ENCODE measurements around the gene SLC28A1. TPM values are rescaled to one million over a fixed set of nuclear protein-coding genes. Genes with fewer than 3 reads are reported as not detected.

SLC28A1 gene
- polyA plus RNA-seq, 1 of the 3 experiments (the other 2 are of a cell fraction), result not detected

GRCh38 chr15:84894736-84895425, 10.4 kb downstream of the SLC28A1 start:
- Histone ChIP-seq H2AFZ (ENCODE audit: low read depth) (no peak overlapping the region), H3F3A (replicated peaks; ENCODE audit: insufficient read depth) (no peaks in the 10 kb centered on the region), H3K36me3 (replicated peaks in 1 of 2; ENCODE audit: control insufficient read depth in 1 of 2, insufficient read depth in 2 of 2, low read length in 1 of 2) (no peaks in the 10 kb centered on the region), H3K9ac (no peak overlapping the region), H3K9me2 (no peaks in the 10 kb centered on the region), H3K4me3 (ENCODE audit: low read depth in 2 of 2, low read length in 1 of 2) (no peak overlapping the region), H3K9me3 (no peaks in the 10 kb centered on the region), H3K4me2 (no peak overlapping the region), H3K79me2 (ENCODE audit: insufficient read depth) (no peaks in the 10 kb centered on the region), H3K27me3 (ENCODE audit: insufficient read depth) (no peaks in the 10 kb centered on the region), H3K27ac (ENCODE audit: low read depth in 2 of 2, low read length in 1 of 2) (no peak overlapping the region), H4K20me1 (ENCODE audit: insufficient read depth) (no peaks in the 10 kb centered on the region), H3K4me1 (ENCODE audit: control insufficient read depth in 1 of 2, insufficient read depth in 2 of 2, low read depth in 1 of 2, low read length in 1 of 2) (no peaks in the 10 kb centered on the region; a peak in 1 of 4 replicates)
- ChIA-PET CTCF (no interaction called here), POLR2A (no interaction called here)
- 91% methylated on average over 10 of the region's 12 CpGs for WGBS (ENCODE audit: low lambda C conversion rate)
- DNase-seq, result no peak
- TF ChIP-seq, protein P1, sequence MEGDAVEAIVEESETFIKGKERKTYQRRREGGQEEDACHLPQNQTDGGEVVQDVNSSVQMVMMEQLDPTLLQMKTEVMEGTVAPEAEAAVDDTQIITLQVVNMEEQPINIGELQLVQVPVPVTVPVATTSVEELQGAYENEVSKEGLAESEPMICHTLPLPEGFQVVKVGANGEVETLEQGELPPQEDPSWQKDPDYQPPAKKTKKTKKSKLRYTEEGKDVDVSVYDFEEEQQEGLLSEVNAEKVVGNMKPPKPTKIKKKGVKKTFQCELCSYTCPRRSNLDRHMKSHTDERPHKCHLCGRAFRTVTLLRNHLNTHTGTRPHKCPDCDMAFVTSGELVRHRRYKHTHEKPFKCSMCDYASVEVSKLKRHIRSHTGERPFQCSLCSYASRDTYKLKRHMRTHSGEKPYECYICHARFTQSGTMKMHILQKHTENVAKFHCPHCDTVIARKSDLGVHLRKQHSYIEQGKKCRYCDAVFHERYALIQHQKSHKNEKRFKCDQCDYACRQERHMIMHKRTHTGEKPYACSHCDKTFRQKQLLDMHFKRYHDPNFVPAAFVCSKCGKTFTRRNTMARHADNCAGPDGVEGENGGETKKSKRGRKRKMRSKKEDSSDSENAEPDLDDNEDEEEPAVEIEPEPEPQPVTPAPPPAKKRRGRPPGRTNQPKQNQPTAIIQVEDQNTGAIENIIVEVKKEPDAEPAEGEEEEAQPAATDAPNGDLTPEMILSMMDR (IDR thresholded peaks at IDR 0.05), result no peak
- TF ChIP-seq EZH2phosphoT487 (IDR thresholded peaks at IDR 0.05; ENCODE audit: borderline replicate concordance, low read depth), result no peak
- no peak for TF ChIP-seq NFIC (IDR thresholded peaks at IDR 0.05; ENCODE audit: borderline replicate concordance)
- TF ChIP-seq FOSL2 (IDR thresholded peaks at IDR 0.05; ENCODE audit: borderline replicate concordance, low read depth), result no peak
- no peak for TF ChIP-seq FOXJ3 (CRISPR knock-in tag; IDR thresholded peaks at IDR 0.05)
- no peak for TF ChIP-seq TCF12 (IDR thresholded peaks at IDR 0.05)
- TF ChIP-seq YY1 (IDR thresholded peaks at IDR 0.05; ENCODE audit: low read depth), result no peak
- no peak for TF ChIP-seq SMC3 (IDR thresholded peaks at IDR 0.05; ENCODE audit: low read depth, low read length)
- TF ChIP-seq RCOR1 (IDR thresholded peaks at IDR 0.05; ENCODE audit: low read length), result no peak
- TF ChIP-seq RFX5 (IDR thresholded peaks at IDR 0.05; ENCODE audit: low read length), result no peak
- no peak for TF ChIP-seq POLR2AphosphoS5 (IDR thresholded peaks at IDR 0.05; ENCODE audit: low read depth, low read length)
- TF ChIP-seq, protein P2, sequence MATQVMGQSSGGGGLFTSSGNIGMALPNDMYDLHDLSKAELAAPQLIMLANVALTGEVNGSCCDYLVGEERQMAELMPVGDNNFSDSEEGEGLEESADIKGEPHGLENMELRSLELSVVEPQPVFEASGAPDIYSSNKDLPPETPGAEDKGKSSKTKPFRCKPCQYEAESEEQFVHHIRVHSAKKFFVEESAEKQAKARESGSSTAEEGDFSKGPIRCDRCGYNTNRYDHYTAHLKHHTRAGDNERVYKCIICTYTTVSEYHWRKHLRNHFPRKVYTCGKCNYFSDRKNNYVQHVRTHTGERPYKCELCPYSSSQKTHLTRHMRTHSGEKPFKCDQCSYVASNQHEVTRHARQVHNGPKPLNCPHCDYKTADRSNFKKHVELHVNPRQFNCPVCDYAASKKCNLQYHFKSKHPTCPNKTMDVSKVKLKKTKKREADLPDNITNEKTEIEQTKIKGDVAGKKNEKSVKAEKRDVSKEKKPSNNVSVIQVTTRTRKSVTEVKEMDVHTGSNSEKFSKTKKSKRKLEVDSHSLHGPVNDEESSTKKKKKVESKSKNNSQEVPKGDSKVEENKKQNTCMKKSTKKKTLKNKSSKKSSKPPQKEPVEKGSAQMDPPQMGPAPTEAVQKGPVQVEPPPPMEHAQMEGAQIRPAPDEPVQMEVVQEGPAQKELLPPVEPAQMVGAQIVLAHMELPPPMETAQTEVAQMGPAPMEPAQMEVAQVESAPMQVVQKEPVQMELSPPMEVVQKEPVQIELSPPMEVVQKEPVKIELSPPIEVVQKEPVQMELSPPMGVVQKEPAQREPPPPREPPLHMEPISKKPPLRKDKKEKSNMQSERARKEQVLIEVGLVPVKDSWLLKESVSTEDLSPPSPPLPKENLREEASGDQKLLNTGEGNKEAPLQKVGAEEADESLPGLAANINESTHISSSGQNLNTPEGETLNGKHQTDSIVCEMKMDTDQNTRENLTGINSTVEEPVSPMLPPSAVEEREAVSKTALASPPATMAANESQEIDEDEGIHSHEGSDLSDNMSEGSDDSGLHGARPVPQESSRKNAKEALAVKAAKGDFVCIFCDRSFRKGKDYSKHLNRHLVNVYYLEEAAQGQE (IDR thresholded peaks at IDR 0.05; ENCODE audit: low read depth, low read length), result no peak

Data from SK-N-SH (cell line).